Activated CD8-positive, alpha-beta memory T cell treated with anti-CD3 and anti-CD28 coated beads, Interleukin-2, amount 50 U/mL, for 24 hours (primary cell): ENCODE measurements around the gene RASGRF2.
"Not testable (repeated sequence)": the region's sequence is repeated elsewhere in the genome, so short reads cannot be mapped to it uniquely, and the experiment has no call there.

Source experiments
- DNase-seq: peaks from one replicate; pipeline ENCODE4 v3.0.0-alpha.2; 2020; ENCODE audit errors: extremely low read depth

The RASGRF2 gene

DNA sequence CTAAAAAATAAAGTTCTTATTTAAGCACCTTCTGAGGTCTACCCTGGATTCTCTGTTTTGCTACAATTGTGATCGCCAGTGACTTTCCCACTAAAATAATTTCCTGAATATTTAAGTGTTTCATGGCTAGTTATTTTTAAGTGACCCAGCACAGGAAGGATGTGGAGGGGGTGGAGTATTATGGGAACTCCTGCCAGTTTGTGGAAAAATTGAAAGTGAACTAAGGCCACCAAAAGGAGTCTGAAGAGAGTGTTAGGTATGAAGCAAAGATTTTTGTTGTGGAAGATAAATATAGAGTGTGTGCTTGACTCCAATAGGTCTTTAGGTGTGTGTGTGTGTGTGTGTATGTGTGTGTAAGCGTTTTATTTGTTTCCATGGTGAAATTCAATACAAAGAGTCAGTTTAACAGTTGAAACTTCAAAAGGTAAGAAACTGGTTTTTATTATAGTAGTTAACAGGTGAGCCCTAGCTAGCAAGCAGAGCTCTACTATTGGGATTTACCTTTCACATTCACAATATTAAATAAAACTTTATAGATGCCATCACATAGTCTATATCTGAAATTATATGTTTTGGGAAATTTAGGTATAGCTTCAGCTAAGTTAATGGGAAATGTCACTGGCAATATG is 25.6 kb downstream of the RASGRF2 start:
- DNase-seq: no peak

- no peak for DNase-seq
Measured at GRCh38 chr5:80986382-80986781, 26.2 kb downstream of the RASGRF2 start.

DNA sequence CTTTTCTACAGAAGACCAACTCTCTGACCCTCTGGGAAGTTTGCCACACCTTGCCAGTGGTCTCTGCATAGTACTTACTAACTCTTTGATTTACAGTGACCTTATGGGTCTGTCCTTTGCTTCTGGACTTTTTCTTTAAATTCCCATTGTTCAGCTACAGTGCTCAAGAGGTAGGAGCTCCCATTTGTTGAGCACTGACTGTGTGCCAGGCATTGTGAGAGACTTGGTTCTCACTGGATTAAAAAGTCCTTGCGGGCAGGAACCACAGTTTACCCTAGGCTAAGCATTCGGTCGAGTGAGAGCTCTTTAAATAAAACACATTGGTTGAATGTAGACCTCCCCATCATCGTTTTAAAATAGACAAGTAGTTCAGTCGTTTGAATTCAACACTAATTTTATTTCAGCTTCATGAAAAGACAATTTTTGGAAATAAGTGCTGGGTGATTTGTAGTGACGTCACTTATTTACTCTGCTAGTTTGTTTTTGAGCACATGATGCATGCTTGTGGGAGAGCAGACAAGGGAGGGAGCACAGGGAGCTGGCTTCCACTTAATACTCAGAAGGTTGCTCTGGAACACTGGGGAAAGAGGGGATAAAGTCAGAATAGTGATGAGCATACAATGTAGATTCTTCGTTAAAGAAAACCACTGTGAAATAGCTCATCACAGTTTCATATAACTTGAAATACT is 27.1 kb downstream of the RASGRF2 start:
- DNase-seq: no peak

GRCh38 chr5:80988419-80988935 is 28.3 kb downstream of the RASGRF2 start:
- no peak for DNase-seq

DNA sequence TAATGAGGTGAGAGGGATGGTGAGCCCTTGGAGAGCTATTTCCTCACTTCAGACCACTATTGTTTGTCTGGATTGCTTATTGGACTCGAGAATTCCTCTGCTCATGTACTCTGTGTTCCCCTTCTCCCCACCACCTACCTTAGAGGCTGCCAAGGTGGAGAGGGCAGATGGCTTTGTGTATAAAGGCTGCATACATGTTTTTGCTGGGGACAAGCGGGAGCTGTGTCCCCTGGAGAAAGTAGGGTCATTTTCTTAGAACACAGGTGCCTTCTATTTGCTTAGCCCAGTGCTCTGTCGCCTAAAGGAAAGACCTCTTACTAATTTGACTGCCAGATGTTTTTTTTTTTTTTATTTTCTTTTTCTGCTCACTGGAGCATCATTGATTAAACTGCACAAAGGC is 29.7 kb downstream of the RASGRF2 start:
- no peak for DNase-seq

GRCh38 chr5:80990527-80990926 is 30.4 kb downstream of the RASGRF2 start:
- no peak for DNase-seq

DNA sequence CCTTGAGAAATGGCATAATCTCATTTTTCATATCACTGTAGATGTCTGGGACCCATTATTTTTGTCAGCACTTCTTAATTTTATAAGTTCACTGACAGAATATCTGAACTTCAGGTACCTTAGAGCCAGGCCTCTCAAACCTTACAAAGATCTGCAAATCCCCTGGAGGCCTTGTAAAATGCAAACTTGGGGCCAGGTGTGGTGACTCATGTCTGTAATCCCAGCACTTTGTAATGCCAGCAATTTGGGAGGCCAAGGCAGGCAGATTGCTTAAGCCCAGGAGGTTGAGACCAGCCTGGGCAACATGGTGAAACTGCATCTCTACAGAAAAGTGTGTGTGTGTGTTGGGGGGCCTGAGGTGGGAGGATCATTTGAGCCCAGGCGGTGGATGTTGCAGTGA is 30.8 kb downstream of the RASGRF2 start:
- DNase-seq: no peak

GRCh38 chr5:80995908-80996307 is 35.7 kb downstream of the RASGRF2 start:
- DNase-seq: no peak

DNA sequence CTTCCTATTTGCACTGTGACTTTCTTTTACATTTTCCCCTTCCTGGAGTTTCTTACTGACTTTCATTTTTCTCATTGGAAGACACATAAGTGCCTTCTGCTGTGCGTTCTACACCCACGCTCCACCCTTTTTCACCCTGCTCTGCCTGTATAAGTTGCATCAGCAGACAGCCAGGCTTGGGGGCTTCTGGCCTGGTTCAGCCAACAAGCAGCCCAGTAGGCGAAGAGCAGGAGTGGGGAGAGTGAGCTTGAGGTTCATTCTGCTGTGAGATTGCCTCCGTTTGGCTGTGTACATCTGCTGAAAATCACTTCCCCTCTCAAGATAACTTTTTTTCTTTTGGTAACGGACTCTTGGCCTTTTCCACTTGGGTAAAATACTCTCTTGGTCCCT is 38.4 kb downstream of the RASGRF2 start:
- DNase-seq: no peak

DNA sequence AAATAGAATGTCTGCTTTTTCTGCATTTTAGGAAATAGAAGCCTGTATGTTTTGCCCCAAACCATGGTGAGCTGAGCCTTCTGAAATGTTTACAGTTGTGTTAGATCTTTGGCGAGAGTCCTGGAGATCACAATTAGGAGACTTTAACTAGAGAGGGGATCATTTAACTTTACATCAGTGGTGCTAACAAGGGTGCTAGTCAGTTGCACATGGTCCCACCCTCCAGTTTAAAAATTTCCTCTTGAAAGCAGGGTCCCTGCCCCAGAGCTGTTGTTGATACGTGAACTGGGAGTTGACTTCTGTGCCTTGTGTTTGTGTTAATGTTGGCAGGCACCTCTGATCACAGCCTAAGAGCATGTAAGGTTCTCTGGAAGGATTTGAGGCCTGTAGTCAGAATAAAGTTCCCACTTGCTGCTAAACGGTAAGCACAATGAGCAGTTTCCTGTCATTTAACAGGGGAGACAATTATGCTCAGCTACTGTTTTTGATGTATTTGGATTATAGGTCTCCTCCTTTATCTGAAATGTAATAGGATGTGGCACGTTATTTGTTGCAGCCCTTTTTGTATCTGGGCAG is 43.7 kb downstream of the RASGRF2 start:
- no peak for DNase-seq

GRCh38 chr5:81005708-81006107 is 45.5 kb downstream of the RASGRF2 start:
- no peak for DNase-seq

DNA sequence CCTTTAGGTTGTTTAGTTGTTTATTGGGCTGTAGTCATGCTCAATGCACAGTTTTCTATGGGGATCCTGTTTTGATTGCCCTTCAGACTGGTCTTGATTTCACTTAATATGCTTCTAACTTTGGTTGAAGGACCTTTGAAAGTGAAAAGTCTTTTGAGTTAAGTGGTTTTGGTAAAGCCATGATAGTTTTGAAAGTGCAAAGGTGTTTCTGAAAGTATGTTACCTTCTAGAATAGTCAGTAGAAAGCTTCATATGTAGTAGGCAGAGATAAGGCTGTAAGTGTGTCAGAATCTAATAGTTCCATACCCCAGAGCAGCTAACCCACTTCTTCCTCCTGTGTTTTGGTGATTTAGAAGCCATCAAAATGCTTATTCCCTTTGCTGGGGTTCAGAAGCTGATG is 46.1 kb downstream of the RASGRF2 start:
- no peak for DNase-seq

GRCh38 chr5:81006947-81007636 is 46.9 kb downstream of the RASGRF2 start:
- no peak for DNase-seq

DNA sequence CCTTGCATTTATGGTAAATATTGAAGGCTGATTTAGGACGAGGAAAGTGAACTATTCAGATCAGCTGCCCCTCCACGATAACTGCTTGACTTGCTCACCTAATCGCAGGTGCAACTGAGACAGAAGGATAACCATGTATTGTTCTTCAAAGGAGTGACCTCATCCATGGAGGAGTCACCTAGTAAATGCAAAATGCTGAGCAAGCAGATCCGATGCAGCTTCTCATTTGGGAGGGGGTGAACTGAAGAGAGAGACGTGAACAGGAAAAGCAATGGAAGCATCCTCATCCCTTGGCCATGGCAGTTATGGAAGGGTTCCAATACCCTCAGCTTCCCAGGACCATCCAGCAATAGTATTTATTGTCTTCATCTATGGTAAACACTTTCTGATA is 47.5 kb downstream of the RASGRF2 start:
- no peak for DNase-seq

- DNase-seq: no peak
Measured at GRCh38 chr5:81010336-81011169, 50.4 kb downstream of the RASGRF2 start.

DNA sequence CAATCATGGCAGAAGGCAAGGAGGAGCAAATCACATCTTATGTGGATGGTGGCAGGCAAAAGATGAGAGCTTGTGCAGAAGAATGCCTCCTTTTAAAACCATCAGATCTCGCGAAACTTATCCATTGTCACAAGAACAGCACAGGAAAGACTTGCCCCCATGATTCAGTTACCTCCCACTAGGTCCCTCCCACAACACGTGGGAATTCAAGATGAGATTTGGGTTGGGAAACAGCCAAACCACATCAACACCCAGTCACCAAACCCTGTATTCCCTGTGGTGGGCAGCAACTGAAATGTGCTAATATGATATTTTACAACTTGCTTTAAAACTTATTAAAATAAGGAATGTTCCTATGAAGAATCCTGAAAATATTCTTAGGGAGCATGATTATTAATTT is 54.2 kb downstream of the RASGRF2 start:
- no peak for DNase-seq

GRCh38 chr5:81016116-81016515 is 56.0 kb downstream of the RASGRF2 start:
- no peak for DNase-seq

GRCh38 chr5:81017320-81017719 is 57.2 kb downstream of the RASGRF2 start:
- DNase-seq: no peak

DNA sequence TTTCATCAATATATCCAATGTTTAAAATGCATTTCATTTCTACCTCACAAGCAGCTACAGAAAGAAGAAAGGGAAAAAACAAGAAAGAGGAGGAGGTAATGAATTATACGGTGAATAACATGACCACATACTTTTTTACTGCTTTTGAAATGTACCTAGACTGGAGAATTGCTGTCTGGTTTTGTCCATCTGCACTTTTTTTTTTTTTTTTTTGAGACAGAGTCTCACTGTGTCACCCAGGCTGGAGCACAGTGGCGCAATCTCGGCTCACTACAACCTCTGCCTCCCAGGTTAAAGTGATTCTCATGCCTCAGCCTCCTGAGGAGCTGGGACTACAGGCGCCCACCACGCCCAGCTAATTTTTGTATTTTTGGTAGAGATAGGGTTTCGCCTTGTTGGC is 58.4 kb downstream of the RASGRF2 start:
- not testable (repeated sequence) for DNase-seq

DNA sequence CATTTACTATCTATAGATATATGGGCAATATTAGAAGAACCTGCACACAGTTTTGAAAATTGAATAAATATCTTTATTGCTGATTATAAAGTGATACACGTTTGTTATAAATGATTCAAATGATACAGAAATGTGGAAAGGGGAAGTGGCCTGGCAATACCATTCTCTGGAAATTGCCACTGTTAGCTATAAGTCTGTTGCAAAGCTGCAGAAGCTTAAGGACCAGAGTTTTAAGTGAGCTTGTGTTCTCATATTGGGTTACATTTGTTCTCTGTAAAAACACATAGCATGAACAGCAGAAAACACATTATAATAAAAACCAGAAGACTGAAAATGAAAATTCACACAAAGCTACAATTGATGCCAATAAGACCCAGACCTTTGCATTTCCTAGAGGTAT is 59.6 kb downstream of the RASGRF2 start:
- DNase-seq: no peak

DNA sequence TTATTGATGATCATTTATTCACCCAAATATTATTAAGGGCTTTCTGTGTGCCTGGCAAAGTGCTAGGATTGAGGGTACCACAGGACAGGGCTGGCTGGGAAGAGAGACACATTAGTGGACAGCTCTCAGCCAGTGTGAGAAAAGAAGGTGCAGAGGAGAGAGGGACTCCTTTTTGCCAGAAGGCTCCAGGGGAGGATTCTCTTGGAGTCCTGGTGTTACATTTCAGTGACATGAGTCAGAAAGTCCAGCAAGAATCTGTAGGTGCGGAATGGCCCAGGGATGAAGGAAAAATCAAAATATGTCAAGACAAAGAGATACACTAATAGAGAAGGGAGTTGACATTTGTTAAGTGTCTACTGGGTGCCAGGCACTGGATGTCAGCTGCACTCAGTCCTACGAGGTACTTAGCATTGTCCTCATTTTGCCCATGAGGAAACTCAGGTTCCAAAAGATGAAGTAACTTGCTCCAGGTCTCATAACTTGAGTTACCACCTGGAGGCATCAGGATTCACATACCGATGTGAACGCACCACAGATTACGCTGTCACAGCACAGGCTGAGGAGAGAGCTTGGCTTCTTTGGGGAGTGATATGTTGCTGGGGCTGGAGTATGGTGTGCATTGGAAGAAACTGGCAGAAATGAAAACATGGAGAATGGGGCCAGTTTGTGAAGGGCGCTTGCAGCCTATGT is 60.5 kb downstream of the RASGRF2 start:
- no peak for DNase-seq
